HepG2 (cell line): ENCODE results near the gene RNASE4. TPM values are rescaled to one million over a fixed set of nuclear protein-coding genes. Genes with fewer than 3 reads are reported as not detected.

Source experiments
- CHCHD3 ChIP-seq: sonication (generic); formaldehyde crosslinking; IDR thresholded peaks from 2 replicates; pipeline ENCODE4 v1.8.0; 2022; ENCODE audit warnings: mild to moderate bottlenecking, missing genetic modification reagents, moderate library complexity
- EZH2 ChIP-seq: conservative IDR thresholded peaks from 2 replicates; pipeline ENCODE4 v1.6.1; 2012; ENCODE audit warnings: mild to moderate bottlenecking, low read depth, low read length, moderate library complexity
- GATA4 ChIP-seq: sonication (generic); IDR thresholded peaks from 2 replicates; pipeline ENCODE4 v1.6.1; 2016; ENCODE audit warnings: antibody characterized with exemption, low read depth, borderline replicate concordance
- GFI1 ChIP-seq: sonication (generic); formaldehyde crosslinking; IDR thresholded peaks from 2 replicates; pipeline ENCODE4 v1.5.0; 2020; ENCODE audit warnings: missing genetic modification reagents, mild to moderate bottlenecking, borderline replicate concordance
- HNF4G ChIP-seq, 2 experiments: sonication (generic) in 1 of 2; formaldehyde crosslinking in 1 of 2; IDR thresholded peaks; 2 replicates each; pipeline versions ENCODE4 v1.4.0 to v1.6.1; 2011 to 2020; ENCODE audit warnings: borderline replicate concordance in 2 of 2, low read depth in 2 of 2, mild to moderate bottlenecking in 2 of 2, low read length in 1 of 2, missing genetic modification reagents in 1 of 2, moderate library complexity in 1 of 2
- HOXD1 ChIP-seq: sonication (generic); formaldehyde crosslinking; IDR thresholded peaks from 2 replicates; pipeline ENCODE4 v1.5.0; 2020; ENCODE audit warnings: missing genetic modification reagents
- NR2C2 ChIP-seq: sonication (generic); formaldehyde crosslinking; IDR thresholded peaks from 2 replicates; pipeline ENCODE4 v1.4.0; 2020; ENCODE audit warnings: missing genetic modification reagents, mild to moderate bottlenecking, moderate library complexity, borderline replicate concordance
- SALL1 ChIP-seq: sonication (generic); formaldehyde crosslinking; IDR thresholded peaks from 2 replicates; pipeline ENCODE4 v1.8.0; 2022; ENCODE audit warnings: mild to moderate bottlenecking, missing genetic modification reagents
- YEATS2 ChIP-seq: sonication (generic); formaldehyde crosslinking; IDR thresholded peaks from 2 replicates; pipeline ENCODE4 v1.4.0; 2020; ENCODE audit warnings: missing genetic modification reagents, borderline replicate concordance
- ZNF264 ChIP-seq: sonication (generic); formaldehyde crosslinking; IDR thresholded peaks from 2 replicates; pipeline ENCODE4 v1.4.0; 2020; ENCODE audit warnings: missing genetic modification reagents
- ZNF451 ChIP-seq: sonication (generic); formaldehyde crosslinking; IDR thresholded peaks from 2 replicates; pipeline ENCODE4 v1.5.0; 2020; ENCODE audit warnings: mild to moderate bottlenecking, missing genetic modification reagents
- ZNF652 ChIP-seq: IDR thresholded peaks from 2 replicates; pipeline ENCODE4 v1.6.1; 2016; ENCODE audit warnings: low read depth, borderline replicate concordance
- ZNF879 ChIP-seq: sonication (generic); formaldehyde crosslinking; IDR thresholded peaks from 2 replicates; pipeline ENCODE4 v1.8.1; 2023; ENCODE audit warnings: missing genetic modification reagents
- polyA plus RNA-seq, 8 experiments: library from polyadenylated mRNA; depleted of rRNA in 3 of 8; stranded (reverse) in 7 of 8; unstranded in 1 of 8; fragments of >200 nt; fragmentation: Illumina TruSeq in 4 of 8; extraction: Trizol in 4 of 8; gene quantifications; 2 replicates each; pipeline versions ENCODE4 v1.2.1 to v1.2.3, GENCODE V29; 2011 to 2016; ENCODE audit warnings: low read depth in 4 of 8, missing spikeins in 1 of 8, mixed read lengths in 1 of 8; ENCODE audit not compliant: insufficient read depth in 1 of 8
- total RNA-seq, 5 experiments: library from RNA; depleted of rRNA; stranded (reverse); fragments of >200 nt; fragmentation: Illumina TruSeq; extraction: Trizol; gene quantifications; 2 replicates each; pipeline ENCODE4 v1.2.3, GENCODE V29; 2016; ENCODE audit warnings: low read depth in 1 of 5
- TF ChIP-seq, protein P1 (sequence below): sonication (generic); formaldehyde crosslinking; IDR thresholded peaks from 2 replicates; pipeline ENCODE4 v1.4.0; 2020; ENCODE audit warnings: missing genetic modification reagents
- TF ChIP-seq, protein P2 (sequence below): sonication (generic); formaldehyde crosslinking; IDR thresholded peaks from 2 replicates; pipeline ENCODE4 v1.4.0; 2020; ENCODE audit warnings: missing genetic modification reagents
- TF ChIP-seq, protein P3 (sequence below): fragments of 450-650 bp; IDR thresholded peaks from 2 replicates; pipeline ENCODE4 v1.6.1; 2016
- TF ChIP-seq, protein P4 (sequence below): IDR thresholded peaks from 2 replicates; pipeline ENCODE4 v1.6.1; 2016; ENCODE audit warnings: mild to moderate bottlenecking
- TF ChIP-seq, protein P5 (sequence below): sonication (generic); formaldehyde crosslinking; conservative IDR thresholded peaks from 2 replicates; pipeline ENCODE4 v1.4.0; 2020; ENCODE audit warnings: missing genetic modification reagents

RNASE4 gene
- total and polyA plus RNA-seq, 2 of the 13 experiments (the other 11 are each of a cell fraction or from before 2014, with no cell fraction given) = 109 to 983 TPM

DNA sequence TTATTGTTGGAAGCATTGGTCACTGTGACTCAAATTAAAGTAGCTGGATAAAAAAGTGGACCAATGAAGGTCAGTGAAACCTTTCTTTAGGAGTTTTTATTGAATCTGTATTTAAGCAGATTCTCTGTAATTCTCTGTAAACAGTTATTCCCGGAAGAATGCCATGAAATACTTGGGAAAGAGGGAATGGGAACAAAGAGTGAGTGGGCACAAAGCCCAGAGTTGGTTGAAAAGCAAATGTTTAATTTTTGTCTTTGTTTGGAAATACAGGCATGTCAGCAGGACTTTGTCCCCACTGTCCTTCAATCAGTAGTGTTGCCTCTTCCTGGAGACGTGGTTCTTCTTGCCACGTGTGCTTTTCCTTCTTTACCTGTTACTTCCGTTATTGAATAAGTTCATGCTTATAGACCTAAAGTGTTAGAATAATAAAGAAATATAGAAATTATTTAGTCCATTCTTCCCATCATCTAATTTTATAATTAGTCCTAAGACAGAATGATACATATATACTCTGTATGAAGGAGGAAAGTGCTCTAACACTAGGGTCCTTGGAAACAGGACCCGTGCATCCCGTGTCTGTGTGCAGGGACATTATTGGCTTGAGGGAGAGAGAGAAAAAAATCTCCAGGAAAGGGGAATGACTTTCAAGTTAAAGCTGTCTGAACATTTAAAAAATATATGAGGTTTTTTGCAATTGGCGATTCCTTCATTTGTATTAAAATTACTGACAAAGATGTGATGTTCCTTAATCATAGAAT is 2.2 kb downstream of the RNASE4 start (continued):
- TF ChIP-seq, protein P1, sequence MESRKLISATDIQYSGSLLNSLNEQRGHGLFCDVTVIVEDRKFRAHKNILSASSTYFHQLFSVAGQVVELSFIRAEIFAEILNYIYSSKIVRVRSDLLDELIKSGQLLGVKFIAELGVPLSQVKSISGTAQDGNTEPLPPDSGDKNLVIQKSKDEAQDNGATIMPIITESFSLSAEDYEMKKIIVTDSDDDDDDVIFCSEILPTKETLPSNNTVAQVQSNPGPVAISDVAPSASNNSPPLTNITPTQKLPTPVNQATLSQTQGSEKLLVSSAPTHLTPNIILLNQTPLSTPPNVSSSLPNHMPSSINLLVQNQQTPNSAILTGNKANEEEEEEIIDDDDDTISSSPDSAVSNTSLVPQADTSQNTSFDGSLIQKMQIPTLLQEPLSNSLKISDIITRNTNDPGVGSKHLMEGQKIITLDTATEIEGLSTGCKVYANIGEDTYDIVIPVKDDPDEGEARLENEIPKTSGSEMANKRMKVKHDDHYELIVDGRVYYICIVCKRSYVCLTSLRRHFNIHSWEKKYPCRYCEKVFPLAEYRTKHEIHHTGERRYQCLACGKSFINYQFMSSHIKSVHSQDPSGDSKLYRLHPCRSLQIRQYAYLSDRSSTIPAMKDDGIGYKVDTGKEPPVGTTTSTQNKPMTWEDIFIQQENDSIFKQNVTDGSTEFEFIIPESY (CRISPR knock-in tag) = peak; percentile 58; the same call in 1 of the 2 replicates
- TF ChIP-seq GATA4 = peak; percentile 81; the same call in 1 of the 2 replicates
- TF ChIP-seq, protein P2, sequence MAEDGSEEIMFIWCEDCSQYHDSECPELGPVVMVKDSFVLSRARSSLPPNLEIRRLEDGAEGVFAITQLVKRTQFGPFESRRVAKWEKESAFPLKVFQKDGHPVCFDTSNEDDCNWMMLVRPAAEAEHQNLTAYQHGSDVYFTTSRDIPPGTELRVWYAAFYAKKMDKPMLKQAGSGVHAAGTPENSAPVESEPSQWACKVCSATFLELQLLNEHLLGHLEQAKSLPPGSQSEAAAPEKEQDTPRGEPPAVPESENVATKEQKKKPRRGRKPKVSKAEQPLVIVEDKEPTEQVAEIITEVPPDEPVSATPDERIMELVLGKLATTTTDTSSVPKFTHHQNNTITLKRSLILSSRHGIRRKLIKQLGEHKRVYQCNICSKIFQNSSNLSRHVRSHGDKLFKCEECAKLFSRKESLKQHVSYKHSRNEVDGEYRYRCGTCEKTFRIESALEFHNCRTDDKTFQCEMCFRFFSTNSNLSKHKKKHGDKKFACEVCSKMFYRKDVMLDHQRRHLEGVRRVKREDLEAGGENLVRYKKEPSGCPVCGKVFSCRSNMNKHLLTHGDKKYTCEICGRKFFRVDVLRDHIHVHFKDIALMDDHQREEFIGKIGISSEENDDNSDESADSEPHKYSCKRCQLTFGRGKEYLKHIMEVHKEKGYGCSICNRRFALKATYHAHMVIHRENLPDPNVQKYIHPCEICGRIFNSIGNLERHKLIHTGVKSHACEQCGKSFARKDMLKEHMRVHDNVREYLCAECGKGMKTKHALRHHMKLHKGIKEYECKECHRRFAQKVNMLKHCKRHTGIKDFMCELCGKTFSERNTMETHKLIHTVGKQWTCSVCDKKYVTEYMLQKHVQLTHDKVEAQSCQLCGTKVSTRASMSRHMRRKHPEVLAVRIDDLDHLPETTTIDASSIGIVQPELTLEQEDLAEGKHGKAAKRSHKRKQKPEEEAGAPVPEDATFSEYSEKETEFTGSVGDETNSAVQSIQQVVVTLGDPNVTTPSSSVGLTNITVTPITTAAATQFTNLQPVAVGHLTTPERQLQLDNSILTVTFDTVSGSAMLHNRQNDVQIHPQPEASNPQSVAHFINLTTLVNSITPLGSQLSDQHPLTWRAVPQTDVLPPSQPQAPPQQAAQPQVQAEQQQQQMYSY = 0 out of 2 replicates have a peak, but pooled peaks have one; percentile 38
- peak; percentile 50; the same call in 1 of the 2 replicates for TF ChIP-seq NR2C2 (CRISPR knock-in tag)
- TF ChIP-seq GFI1 (CRISPR knock-in tag) = peak; percentile 77
- TF ChIP-seq, protein P3, sequence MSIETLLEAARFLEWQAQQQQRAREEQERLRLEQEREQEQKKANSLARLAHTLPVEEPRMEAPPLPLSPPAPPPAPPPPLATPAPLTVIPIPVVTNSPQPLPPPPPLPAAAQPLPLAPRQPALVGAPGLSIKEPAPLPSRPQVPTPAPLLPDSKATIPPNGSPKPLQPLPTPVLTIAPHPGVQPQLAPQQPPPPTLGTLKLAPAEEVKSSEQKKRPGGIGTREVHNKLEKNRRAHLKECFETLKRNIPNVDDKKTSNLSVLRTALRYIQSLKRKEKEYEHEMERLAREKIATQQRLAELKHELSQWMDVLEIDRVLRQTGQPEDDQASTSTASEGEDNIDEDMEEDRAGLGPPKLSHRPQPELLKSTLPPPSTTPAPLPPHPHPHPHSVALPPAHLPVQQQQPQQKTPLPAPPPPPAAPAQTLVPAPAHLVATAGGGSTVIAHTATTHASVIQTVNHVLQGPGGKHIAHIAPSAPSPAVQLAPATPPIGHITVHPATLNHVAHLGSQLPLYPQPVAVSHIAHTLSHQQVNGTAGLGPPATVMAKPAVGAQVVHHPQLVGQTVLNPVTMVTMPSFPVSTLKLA = peak; percentile 81
- TF ChIP-seq, protein P4, sequence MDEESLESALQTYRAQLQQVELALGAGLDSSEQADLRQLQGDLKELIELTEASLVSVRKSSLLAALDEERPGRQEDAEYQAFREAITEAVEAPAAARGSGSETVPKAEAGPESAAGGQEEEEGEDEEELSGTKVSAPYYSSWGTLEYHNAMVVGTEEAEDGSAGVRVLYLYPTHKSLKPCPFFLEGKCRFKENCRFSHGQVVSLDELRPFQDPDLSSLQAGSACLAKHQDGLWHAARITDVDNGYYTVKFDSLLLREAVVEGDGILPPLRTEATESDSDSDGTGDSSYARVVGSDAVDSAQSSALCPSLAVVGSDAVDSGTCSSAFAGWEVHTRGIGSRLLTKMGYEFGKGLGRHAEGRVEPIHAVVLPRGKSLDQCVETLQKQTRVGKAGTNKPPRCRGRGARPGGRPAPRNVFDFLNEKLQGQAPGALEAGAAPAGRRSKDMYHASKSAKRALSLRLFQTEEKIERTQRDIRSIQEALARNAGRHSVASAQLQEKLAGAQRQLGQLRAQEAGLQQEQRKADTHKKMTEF (CRISPR knock-in tag) = peak; percentile 96
- peak; percentile 17; the same call in 1 of the 2 replicates for TF ChIP-seq ZNF652 (CRISPR knock-in tag)
- TF ChIP-seq ZNF879 (CRISPR knock-in tag) = no peak
- no peak for TF ChIP-seq EZH2
- peak; percentile 90; the same call in 1 of the 2 replicates for TF ChIP-seq SALL1
- peak; percentile 97 for TF ChIP-seq HNF4G (IDR thresholded peaks at IDR 0.05; ENCODE audit: borderline replicate concordance, low read depth, low read length)
- TF ChIP-seq HNF4G (CRISPR knock-in tag; IDR thresholded peaks at IDR 0.05; ENCODE audit: borderline replicate concordance, low read depth) = peak; percentile 97; the same call in 1 of the 2 replicates
- TF ChIP-seq ZNF451 = no peak
- no peak for TF ChIP-seq CHCHD3 (CRISPR knock-in tag)
- peak; percentile 75; the same call in 1 of the 2 replicates for TF ChIP-seq HOXD1 (CRISPR knock-in tag)
- TF ChIP-seq, protein P5, sequence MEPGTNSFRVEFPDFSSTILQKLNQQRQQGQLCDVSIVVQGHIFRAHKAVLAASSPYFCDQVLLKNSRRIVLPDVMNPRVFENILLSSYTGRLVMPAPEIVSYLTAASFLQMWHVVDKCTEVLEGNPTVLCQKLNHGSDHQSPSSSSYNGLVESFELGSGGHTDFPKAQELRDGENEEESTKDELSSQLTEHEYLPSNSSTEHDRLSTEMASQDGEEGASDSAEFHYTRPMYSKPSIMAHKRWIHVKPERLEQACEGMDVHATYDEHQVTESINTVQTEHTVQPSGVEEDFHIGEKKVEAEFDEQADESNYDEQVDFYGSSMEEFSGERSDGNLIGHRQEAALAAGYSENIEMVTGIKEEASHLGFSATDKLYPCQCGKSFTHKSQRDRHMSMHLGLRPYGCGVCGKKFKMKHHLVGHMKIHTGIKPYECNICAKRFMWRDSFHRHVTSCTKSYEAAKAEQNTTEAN (CRISPR knock-in tag) = 0 out of 2 replicates have a peak, but pooled peaks have one; percentile 72
- TF ChIP-seq ZNF264 = peak; percentile 79; the same call in 1 of the 2 replicates
- peak; percentile 60; the same call in 1 of the 2 replicates for TF ChIP-seq YEATS2 (CRISPR knock-in tag)
